ENCODE results near the gene AMMECR1L.

The AMMECR1L gene

GRCh38 chr2:127873707-127874303 lies 12.0 kb downstream of the AMMECR1L start:
- no peak overlapping the region for H3K4me3 ChIP-seq (ENCODE audit: low read depth, low read length)
- TF ChIP-seq CTCF (IDR thresholded peaks at IDR 0.05; ENCODE audit: low read depth, low read length, missing control alignments) = no peak
- no peak for DNase-seq (ENCODE audit: low read depth)

- no peak for DNase-seq (ENCODE audit: low read depth)
- no peak for TF ChIP-seq CTCF (IDR thresholded peaks at IDR 0.05; ENCODE audit: low read depth, low read length, missing control alignments)
- H3K4me3 ChIP-seq (ENCODE audit: low read depth, low read length) = no peak overlapping the region
Observed at GRCh38 chr2:127872354-127872753, 13.4 kb downstream of the AMMECR1L start.

- DNase-seq (ENCODE audit: low read depth) = no peak
- H3K4me3 ChIP-seq (ENCODE audit: low read depth, low read length) = no peak overlapping the region
- no peak for TF ChIP-seq CTCF (IDR thresholded peaks at IDR 0.05; ENCODE audit: low read depth, low read length, missing control alignments)
Observed at GRCh38 chr2:127865926-127866325, 19.8 kb downstream of the AMMECR1L start.

- no peak overlapping the region for H3K4me3 ChIP-seq (ENCODE audit: low read depth, low read length)
- peak; percentile 2 for TF ChIP-seq CTCF (IDR thresholded peaks at IDR 0.05; ENCODE audit: low read depth, low read length, missing control alignments)
- DNase-seq (ENCODE audit: low read depth) = no peak
Observed at GRCh38 chr2:127864877-127865276, 20.9 kb downstream of the AMMECR1L start.

- no peak for TF ChIP-seq CTCF (IDR thresholded peaks at IDR 0.05; ENCODE audit: low read depth, low read length, missing control alignments)
- no peak for DNase-seq (ENCODE audit: low read depth)
- no peak overlapping the region for H3K4me3 ChIP-seq (ENCODE audit: low read depth, low read length)
Observed at GRCh38 chr2:127862228-127862627, 23.5 kb downstream of the AMMECR1L start.

- H3K4me3 ChIP-seq (ENCODE audit: low read depth, low read length) = no peak overlapping the region
- TF ChIP-seq CTCF (IDR thresholded peaks at IDR 0.05; ENCODE audit: low read depth, low read length, missing control alignments) = no peak
- DNase-seq (ENCODE audit: low read depth) = no peak
Observed at GRCh38 chr2:127860130-127860529, 25.6 kb downstream of the AMMECR1L start.

- DNase-seq (ENCODE audit: low read depth) = no peak
Observed at GRCh38 chr2:127859712-127860085, 26.1 kb downstream of the AMMECR1L start.

More at GRCh38 chr2:127859712-127860085, 26.1 kb downstream of the AMMECR1L start:
- TF ChIP-seq CTCF (IDR thresholded peaks at IDR 0.05; ENCODE audit: low read depth, low read length, missing control alignments) = no peak
- H3K4me3 ChIP-seq (ENCODE audit: low read depth, low read length) = no peak overlapping the region

Measured in GM12864 (cell line).